HG03159 (cell line): ENCODE data around the gene BANK1.

Experiments
- ATAC-seq: cut with Tn5 transposase; IDR thresholded peaks from one replicate; pipeline ENCODE4 v1.9.1; 2021; ENCODE audit warnings: mild to moderate bottlenecking, moderate library complexity; ENCODE audit not compliant: unreplicated experiment

The BANK1 gene

DNA sequence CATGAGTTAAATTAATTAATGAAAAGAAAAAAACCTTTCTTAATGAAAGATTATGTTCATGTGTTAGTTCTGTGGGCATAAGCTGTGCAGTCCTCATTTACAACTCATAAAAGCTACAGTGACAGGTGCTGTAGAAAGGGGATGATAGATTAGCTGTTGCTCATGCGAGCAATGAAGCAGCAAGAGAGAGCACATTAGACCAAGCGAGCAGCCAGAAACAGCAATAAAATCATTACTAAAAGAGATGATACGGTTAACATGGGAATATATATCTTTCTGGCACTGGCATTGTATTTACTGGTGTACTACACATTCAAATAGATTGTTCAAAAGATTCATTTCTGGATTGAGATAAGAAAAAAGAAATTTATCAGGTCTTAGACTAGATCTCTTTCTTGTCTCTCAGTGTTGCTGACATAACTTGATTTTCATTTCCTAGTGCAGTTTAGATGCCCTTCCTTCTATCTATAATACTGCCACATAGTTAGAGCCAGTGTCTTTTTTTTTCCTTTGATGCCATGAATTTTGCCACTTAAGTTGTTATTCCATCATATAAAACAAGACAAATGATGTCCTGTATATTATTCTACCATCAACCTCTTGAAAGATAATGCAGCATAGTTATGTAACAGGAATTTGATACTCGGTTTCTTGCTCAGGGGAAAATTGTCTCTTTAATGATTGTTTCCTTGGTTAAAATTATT, 164.6 kb downstream of the BANK1 start:
- ATAC-seq = no peak

GRCh38 chr4:101956068-101956825, 165.7 kb downstream of the BANK1 start:
- ATAC-seq = no peak

DNA sequence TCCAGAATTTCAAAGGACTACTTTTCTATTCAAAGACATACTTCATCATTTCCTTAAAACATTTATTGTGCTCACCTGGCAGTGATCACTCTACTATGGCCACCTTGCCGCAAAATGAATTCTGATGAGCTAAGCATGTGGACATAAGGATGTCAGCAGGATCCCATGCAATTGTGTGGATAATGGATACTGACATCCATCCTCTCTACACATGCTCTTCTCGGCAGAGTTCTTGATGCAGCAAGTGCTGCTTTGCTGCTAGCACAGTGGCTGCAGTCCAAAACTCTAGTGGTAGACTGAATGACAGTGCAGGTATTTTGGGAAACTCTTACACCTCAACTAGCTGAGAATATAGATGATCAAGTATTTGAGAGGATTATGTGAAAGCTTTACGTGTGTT, 168.0 kb downstream of the BANK1 start:
- ATAC-seq = no peak

GRCh38 chr4:101960431-101960830, 169.9 kb downstream of the BANK1 start:
- ATAC-seq = no peak

DNA sequence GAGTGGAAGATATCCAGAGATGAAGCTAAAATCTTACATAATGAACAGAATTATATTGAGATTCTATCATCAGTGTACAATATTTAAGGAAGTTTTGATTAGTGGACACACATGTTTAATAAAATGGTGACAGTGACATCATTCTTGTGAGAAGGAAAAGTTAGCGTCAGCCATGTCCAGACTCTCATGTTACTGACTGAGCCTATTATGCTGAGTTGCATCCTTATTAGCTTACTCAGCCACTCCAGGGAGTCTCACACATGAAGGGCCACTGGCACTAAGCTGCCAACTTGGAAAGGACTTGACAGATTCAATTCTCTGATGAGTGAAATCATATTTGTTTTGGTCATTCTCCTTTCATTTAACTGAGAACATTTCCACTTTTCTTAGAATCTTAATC, 170.6 kb downstream of the BANK1 start:
- ATAC-seq = no peak

DNA sequence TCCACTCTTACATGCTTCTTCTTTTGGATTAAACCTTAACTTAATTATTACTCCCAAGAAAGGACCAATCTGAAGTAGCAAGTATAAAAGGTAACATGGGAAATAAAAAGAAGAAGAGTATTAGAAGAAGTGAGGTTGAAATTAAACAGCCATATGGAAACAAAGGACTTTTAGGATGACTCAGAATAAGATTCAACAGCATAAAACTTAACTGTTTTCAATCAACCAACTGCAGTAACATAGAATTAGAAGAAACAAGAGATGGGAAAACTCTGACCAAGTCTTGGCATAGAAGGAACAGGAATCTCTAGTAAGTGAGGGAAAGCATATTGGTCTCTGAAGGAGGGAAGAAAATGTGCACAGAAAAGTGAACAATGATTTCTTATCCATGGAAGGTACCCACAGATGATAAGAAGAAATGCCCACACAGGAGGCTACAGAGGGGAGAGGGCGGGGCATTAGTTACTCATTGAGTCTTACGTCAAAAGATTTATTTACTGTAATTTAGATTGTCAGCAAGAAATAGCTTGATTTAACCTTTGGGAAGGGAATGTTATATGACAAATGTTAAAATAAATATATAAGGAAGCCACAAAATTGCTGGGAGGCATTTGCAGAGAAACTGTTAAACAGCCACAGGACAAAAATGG, 177.3 kb downstream of the BANK1 start:
- ATAC-seq = no peak

DNA sequence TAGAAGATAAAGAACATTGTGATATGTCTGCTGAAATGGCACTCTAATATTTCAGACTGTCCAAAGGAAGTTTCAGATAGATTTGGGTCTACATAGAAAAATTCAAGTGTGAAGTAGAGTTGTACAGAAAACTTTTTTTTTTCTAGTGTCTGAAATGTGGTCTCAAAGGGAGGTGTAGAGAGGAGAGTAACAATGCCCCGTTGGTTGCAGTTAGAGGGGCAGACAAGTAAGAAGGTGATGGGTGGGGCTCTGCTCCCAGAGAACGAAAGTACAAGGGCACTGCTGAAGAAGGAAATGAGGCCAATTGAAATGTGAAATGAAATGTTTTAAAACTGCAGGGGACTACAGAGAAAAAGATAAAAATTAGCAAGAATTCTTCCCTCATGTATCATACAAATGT, 177.8 kb downstream of the BANK1 start:
- ATAC-seq = no peak

GRCh38 chr4:101969965-101970364, 179.4 kb downstream of the BANK1 start:
- ATAC-seq = no peak

DNA sequence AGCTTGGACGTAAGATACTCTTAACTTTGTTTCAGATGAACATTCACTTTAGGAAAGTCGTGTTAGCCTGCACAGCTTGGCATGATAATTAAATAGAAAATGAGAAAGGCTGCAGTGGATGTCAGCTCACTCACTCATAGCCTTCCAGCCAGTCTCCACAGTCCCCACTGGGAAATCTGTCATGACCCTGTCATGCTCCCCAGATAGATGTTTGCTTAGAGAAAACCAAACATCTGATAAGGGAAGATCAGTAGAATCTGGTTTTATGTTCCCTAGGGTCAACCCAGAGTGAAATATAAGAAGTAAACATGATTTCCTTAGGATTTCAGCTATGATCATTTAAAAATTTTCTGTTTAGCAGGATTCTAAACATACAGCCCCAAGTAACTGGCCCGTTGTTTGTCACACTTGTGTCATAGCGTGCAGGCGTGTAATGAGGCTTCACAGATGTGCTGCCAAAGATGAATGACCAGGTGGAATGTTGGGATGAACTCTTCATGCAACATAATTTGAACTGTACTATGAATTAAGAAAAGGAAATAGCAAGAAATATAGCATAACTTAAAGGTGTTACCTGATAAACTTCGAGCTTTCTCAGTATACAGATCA, 180.1 kb downstream of the BANK1 start:
- no peak for ATAC-seq

- no peak for ATAC-seq
Measured at GRCh38 chr4:101972791-101973190, 182.3 kb downstream of the BANK1 start.

- ATAC-seq = no peak
Measured at GRCh38 chr4:101973361-101973760, 182.8 kb downstream of the BANK1 start.

DNA sequence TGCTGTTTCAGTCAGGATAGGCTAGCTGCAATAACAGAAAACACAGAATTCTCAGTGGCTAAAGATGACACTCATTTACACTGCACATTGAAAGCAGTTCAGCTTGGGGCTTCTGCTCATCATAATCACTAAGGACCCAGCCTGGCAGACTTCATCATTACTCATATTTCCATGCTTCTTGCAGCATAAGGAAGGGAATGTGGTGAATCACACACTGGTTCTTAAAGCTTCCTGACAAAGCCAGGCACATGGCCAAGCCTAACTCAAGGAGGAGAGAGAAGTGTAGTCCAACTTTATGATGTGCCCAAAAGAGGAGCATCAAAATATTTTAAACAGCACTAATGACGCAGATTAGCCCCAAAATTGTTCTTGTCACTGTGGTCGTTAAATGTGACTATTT, 186.5 kb downstream of the BANK1 start:
- ATAC-seq = no peak

GRCh38 chr4:101981756-101982155, 191.2 kb downstream of the BANK1 start:
- no peak for ATAC-seq

DNA sequence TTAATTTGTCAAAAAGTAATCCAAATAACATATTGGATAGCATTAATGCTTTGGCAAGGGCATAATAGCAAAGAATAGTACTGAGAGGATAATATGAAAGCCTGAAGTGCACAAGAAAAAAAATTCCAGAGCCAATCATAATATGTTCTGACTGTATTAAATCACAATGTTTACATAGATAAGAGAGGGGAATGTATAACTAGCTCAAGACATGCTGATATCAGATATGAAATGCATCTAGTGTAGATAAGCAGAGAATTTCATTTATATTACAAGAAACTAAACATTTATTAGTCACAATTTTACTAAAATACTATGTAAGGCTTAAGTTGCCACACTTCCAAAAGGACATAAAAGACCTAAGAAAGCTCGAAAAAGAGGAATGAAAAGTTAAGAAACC, 193.3 kb downstream of the BANK1 start:
- ATAC-seq = no peak

DNA sequence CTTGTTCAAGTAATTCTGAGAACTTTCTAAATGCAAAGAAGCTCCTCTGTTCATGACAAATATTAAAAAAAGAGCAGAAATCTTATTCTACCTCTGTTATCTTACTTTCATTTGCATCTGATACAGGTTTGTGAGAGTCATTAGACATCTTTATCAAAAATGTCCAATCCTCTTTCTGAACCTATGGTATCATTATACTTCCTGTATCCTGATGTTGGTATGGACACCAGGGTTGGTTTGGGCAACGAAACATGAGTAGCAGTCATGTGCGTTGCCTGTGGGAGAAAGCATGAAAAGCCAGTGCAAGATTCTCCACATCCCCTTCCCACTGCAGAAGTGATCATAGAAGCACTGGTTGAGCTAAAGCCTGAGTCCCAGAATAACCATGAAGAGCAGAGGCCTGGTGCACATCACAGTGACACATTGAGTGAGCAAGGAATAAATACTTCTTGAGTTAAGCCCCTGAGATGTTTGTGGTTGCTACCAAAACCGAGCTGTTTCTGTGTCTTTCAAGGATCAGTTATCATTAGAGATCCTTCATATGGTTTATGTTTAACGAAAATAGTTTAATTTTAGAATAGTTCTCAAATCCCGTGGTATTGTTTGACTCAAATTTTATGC, 197.2 kb downstream of the BANK1 start:
- peak; percentile 95 for ATAC-seq

DNA sequence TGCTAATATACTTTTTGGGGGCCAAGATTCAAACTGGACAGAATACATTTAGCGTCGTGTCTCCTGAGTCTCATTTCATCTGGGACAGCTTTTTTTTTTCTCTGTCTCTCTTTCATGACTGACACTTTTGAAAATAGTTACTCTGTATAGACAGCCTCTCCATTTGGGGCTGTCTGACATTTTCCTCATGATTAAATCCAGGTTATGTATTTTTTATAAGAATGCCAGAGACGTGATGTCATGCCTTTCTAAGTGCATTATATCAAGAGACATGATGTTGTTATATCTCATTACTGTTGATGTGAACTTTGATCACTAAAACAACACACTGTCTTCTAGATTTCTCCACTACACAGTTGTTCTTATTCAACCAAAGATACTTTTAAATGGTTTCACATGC, 199.0 kb downstream of the BANK1 start:
- ATAC-seq = no peak

GRCh38 chr4:101992446-101992845, 201.9 kb downstream of the BANK1 start:
- no peak for ATAC-seq

DNA sequence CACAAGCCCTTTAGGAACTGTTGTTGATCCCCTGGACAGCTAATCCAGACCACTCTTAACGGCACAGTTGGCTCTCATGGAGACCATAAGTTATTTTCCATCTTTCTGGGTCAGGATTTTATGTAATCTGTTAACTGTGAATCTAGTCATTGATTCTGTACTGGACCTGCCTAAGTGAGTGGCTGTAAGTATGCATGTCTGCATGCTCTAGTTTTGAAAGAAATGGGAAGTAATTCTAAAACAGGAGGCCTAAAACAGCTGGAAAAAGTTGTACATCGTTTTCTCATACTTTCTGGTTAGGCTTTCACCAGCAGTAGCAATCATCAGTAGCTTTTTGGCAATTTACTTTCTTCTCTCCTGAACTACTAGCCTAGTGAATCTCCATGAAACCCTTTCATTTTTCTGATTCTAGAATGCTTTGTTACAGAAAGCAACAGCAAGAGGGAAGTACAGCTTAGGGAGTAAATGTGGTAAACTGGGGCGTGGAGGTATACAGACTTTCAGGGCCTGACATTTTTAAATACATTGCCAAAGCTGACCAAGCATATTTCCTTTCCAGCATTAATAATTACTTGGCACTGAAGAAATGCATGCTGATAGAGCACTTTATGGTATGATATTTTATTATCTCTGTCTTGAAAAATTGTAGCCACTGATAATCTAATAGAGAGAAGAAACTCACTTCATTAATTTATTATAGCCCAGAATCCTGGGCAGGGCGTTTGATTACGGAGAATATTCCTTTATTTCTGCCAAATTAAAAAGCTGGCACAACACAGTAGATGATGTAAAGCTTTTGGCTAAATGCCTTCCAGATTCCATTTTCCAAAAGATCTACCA, 202.7 kb downstream of the BANK1 start:
- peak; percentile 57 for ATAC-seq

DNA sequence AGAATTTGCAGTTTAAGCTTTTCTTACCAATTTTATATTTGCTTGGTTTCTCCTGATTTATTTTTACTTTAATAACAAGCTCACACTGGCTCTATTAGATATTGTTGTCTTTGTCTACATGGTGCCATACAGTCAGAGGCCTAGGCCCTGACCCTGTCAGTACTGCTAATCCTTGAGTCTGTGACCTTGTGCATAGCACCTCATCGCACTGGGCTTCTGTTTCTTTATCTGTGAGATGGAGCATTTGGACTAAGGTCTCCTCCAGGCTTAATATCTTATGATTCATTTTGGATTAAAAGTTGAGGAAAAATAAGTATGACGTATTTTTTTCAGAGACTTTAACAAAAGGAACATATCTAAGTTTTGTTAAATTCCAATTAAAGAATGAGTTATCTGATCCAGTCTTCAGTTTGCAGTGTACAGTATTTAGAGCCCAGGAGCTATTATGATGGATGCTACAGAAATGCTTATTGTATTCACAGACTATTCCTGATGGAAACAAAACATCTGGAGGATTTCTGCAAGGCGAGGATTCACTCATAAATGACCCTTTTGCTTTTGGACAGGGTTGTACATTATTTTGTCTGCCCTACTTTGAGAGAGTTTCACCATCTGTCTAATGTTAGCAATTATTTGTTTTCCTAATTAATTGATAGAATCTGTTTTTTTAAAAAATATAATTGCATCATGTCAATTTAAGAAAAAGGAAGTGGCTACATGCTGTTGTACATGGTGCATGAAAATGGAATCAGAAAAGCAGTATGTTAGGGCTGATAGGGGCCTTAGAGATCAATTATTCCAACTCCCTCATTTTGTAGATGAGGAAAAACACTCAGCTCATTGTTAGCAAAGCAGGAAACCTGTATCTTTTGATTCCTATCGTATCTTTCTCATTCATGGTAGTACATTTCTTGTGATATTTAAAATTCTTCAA, 203.6 kb downstream of the BANK1 start:
- ATAC-seq = no peak
